Measurements from ENCODE around the gene ELFN1. TPM values are rescaled to one million over a fixed set of nuclear protein-coding genes. Genes with fewer than 3 reads are reported as not detected.

The ELFN1 gene
- polyA plus RNA-seq, 1 of the 3 experiments (the other 2 are of a cell fraction), result 0.05 TPM

DNA sequence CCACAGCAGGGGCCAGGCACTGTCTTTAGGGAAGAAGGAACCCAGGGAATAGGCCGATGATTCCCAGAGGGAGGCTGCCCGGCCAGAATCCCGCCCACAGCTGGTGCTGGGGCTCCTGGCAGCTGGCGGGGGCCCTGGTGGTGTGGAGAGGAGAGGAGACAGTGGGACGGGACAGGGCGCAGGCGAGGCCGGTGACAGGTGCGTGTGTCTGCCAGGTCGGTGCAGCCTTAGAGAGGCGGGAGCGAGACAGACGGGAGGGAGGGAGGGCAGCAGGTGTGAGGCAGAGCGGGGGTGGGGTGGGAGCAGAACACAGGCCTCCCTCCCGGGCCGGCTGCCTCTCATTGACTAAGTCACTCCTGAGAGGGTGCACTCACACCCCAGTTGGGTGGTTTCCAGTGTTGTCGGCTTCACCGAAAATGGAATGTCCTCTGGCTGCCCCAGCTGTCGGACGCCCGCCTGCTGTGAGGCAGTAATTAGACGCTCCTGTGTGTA, 55.2 kb downstream of the ELFN1 start:
- H3F3A ChIP-seq (replicated peaks; ENCODE audit: insufficient read depth), result no peaks in the 10 kb centered on the region
- H4K20me1 ChIP-seq (ENCODE audit: insufficient read depth), result no peaks in the 10 kb centered on the region
- H3K9ac ChIP-seq, result no peak overlapping the region
- H3K36me3 ChIP-seq (replicated peaks in 1 of 2; ENCODE audit: control insufficient read depth in 1 of 2, insufficient read depth in 2 of 2, low read length in 1 of 2), result no peaks in the 10 kb centered on the region
- CTCF ChIA-PET, result no interaction called here
- DNase-seq, result no peak
- TF ChIP-seq NRF1 (IDR thresholded peaks at IDR 0.05; ENCODE audit: low read depth, low read length), result no peak
- TF ChIP-seq, protein P1, sequence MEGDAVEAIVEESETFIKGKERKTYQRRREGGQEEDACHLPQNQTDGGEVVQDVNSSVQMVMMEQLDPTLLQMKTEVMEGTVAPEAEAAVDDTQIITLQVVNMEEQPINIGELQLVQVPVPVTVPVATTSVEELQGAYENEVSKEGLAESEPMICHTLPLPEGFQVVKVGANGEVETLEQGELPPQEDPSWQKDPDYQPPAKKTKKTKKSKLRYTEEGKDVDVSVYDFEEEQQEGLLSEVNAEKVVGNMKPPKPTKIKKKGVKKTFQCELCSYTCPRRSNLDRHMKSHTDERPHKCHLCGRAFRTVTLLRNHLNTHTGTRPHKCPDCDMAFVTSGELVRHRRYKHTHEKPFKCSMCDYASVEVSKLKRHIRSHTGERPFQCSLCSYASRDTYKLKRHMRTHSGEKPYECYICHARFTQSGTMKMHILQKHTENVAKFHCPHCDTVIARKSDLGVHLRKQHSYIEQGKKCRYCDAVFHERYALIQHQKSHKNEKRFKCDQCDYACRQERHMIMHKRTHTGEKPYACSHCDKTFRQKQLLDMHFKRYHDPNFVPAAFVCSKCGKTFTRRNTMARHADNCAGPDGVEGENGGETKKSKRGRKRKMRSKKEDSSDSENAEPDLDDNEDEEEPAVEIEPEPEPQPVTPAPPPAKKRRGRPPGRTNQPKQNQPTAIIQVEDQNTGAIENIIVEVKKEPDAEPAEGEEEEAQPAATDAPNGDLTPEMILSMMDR (IDR thresholded peaks at IDR 0.05), result no peak
- TF ChIP-seq GABPA (IDR thresholded peaks at IDR 0.05; ENCODE audit: low read depth), result no peak
- TF ChIP-seq TEAD4 (IDR thresholded peaks at IDR 0.05; ENCODE audit: borderline replicate concordance, insufficient read depth), result no peak
- TF ChIP-seq, protein P2, sequence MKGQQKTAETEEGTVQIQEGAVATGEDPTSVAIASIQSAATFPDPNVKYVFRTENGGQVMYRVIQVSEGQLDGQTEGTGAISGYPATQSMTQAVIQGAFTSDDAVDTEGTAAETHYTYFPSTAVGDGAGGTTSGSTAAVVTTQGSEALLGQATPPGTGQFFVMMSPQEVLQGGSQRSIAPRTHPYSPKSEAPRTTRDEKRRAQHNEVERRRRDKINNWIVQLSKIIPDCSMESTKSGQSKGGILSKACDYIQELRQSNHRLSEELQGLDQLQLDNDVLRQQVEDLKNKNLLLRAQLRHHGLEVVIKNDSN (IDR thresholded peaks at IDR 0.05; ENCODE audit: borderline replicate concordance, low read depth), result no peak
- TF ChIP-seq FOSL2 (IDR thresholded peaks at IDR 0.05; ENCODE audit: borderline replicate concordance, low read depth), result no peak
- TF ChIP-seq FOXM1 (IDR thresholded peaks at IDR 0.05; ENCODE audit: low read depth), result no peak
- TF ChIP-seq POLR2AphosphoS5 (IDR thresholded peaks at IDR 0.05; ENCODE audit: low read depth, low read length), result no peak
- no peak for TF ChIP-seq MXI1 (IDR thresholded peaks at IDR 0.05; ENCODE audit: low read depth, low read length)
- TF ChIP-seq TCF12 (IDR thresholded peaks at IDR 0.05), result no peak
- TF ChIP-seq, protein P3, sequence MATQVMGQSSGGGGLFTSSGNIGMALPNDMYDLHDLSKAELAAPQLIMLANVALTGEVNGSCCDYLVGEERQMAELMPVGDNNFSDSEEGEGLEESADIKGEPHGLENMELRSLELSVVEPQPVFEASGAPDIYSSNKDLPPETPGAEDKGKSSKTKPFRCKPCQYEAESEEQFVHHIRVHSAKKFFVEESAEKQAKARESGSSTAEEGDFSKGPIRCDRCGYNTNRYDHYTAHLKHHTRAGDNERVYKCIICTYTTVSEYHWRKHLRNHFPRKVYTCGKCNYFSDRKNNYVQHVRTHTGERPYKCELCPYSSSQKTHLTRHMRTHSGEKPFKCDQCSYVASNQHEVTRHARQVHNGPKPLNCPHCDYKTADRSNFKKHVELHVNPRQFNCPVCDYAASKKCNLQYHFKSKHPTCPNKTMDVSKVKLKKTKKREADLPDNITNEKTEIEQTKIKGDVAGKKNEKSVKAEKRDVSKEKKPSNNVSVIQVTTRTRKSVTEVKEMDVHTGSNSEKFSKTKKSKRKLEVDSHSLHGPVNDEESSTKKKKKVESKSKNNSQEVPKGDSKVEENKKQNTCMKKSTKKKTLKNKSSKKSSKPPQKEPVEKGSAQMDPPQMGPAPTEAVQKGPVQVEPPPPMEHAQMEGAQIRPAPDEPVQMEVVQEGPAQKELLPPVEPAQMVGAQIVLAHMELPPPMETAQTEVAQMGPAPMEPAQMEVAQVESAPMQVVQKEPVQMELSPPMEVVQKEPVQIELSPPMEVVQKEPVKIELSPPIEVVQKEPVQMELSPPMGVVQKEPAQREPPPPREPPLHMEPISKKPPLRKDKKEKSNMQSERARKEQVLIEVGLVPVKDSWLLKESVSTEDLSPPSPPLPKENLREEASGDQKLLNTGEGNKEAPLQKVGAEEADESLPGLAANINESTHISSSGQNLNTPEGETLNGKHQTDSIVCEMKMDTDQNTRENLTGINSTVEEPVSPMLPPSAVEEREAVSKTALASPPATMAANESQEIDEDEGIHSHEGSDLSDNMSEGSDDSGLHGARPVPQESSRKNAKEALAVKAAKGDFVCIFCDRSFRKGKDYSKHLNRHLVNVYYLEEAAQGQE (IDR thresholded peaks at IDR 0.05; ENCODE audit: low read depth, low read length), result no peak
- no peak for TF ChIP-seq EP300 (IDR thresholded peaks at IDR 0.05; ENCODE audit: borderline replicate concordance in 1 of 2, low read depth in 1 of 2, low read length in 1 of 2)
- TF ChIP-seq, protein P4, sequence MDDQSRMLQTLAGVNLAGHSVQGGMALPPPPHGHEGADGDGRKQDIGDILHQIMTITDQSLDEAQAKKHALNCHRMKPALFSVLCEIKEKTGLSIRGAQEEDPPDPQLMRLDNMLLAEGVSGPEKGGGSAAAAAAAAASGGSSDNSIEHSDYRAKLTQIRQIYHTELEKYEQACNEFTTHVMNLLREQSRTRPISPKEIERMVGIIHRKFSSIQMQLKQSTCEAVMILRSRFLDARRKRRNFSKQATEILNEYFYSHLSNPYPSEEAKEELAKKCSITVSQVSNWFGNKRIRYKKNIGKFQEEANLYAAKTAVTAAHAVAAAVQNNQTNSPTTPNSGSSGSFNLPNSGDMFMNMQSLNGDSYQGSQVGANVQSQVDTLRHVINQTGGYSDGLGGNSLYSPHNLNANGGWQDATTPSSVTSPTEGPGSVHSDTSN (IDR thresholded peaks at IDR 0.05), result no peak
- whole genome bisulfite sequencing (ENCODE audit: low lambda C conversion rate), result 80% methylated on average over 20 of the region's 22 CpGs
- H3K9me3 ChIP-seq, result no peaks in the 10 kb centered on the region
- no peak overlapping the region for H3K27ac ChIP-seq (ENCODE audit: low read depth in 2 of 2, low read length in 1 of 2)
- H2AFZ ChIP-seq (ENCODE audit: low read depth), result no peak overlapping the region
- no peaks in the 10 kb centered on the region for H3K9me2 ChIP-seq
- no peaks in the 10 kb centered on the region for H3K79me2 ChIP-seq (ENCODE audit: insufficient read depth)
- H3K4me3 ChIP-seq (ENCODE audit: low read depth in 2 of 2, low read length in 1 of 2), result no peak overlapping the region
- POLR2A ChIA-PET, result no interaction called here
- no peak overlapping the region for H3K4me2 ChIP-seq
- H3K4me1 ChIP-seq (ENCODE audit: control insufficient read depth in 1 of 2, insufficient read depth in 2 of 2, low read depth in 1 of 2, low read length in 1 of 2), result peaks cover 0 to 7% of the 10 kb centered on the region in 2 experiments; a peak in 1 of 4 replicates
- no peaks in the 10 kb centered on the region for H3K27me3 ChIP-seq (ENCODE audit: insufficient read depth)
